PC-3 (cell line): ENCODE data around the gene S100A5. TPM values are rescaled to one million over a fixed set of nuclear protein-coding genes. Genes with fewer than 3 reads are reported as not detected.
"Not testable (repeated sequence)": the region's sequence is repeated elsewhere in the genome, so short reads cannot be mapped to it uniquely, and the experiment has no call there.

Experiments
- ATAC-seq: fragments of 200-7000 bp; cut with Tn5 transposase; 2 replicates; pipeline ENCODE4 v1.9.1; 2020; ENCODE audit warnings: mild to moderate bottlenecking, moderate library complexity
- BruUV-seq: library from RNA; stranded (reverse); fragments of 400-500 nt; replicated peaks from 2 replicates; lab custom pipeline; 2021; lab: Mats Ljungman, UMichigan
- CTCF ChIA-PET: fragments of 300-600 bp; sonication (Branson Sonifier 250); formaldehyde crosslinking; loops from one replicate; lab custom pipeline; 2022; ENCODE audit warnings: antibody characterized with exemption; lab: Charles Lee
- POLR2A ChIA-PET: fragments of 300-600 bp; sonication (Branson Sonifier 250); formaldehyde crosslinking; loops from one replicate; lab custom pipeline; 2022; ENCODE audit warnings: antibody characterized with exemption; ENCODE audit not compliant: unreplicated experiment; lab: Charles Lee
- DNase-seq: peaks from one replicate; pipeline ENCODE4 v3.0.0-alpha.2; 2015
- H2AFZ ChIP-seq: fragments of 300-600 bp; sonication (generic); 2 replicates; pipeline ENCODE4 v1.6.0; 2016; ENCODE audit warnings: antibody characterized with exemption, low read length
- H3F3A ChIP-seq: fragments of 300-600 bp; sonication (generic); one replicate; pipeline ENCODE4 v1.6.0; 2017; ENCODE audit warnings: antibody characterized with exemption, low read length, control low read depth, mild to moderate bottlenecking; ENCODE audit not compliant: unreplicated experiment
- H3K27ac ChIP-seq: fragments of 300-600 bp; sonication (generic); 2 replicates; pipeline ENCODE4 v1.5.1; 2016; ENCODE audit warnings: mild to moderate bottlenecking, low read length
- H3K27me3 ChIP-seq: fragments of 300-600 bp; sonication (generic); 2 replicates; pipeline ENCODE4 v1.6.1; 2016; ENCODE audit warnings: low read length, mixed read lengths
- H3K36me3 ChIP-seq: fragments of 300-600 bp; sonication (generic); 2 replicates; pipeline ENCODE4 v1.6.1; 2016; ENCODE audit warnings: low read depth, mixed run types, low read length, mixed read lengths
- H3K4me1 ChIP-seq: fragments of 300-600 bp; sonication (generic); 2 replicates; pipeline ENCODE4 v1.5.1; 2016; ENCODE audit warnings: low read length; ENCODE audit not compliant: insufficient read depth
- H3K4me2 ChIP-seq: fragments of 300-600 bp; sonication (generic); 2 replicates; pipeline ENCODE4 v1.6.0; 2016; ENCODE audit warnings: low read length
- H3K4me3 ChIP-seq: fragments of 300-600 bp; sonication (generic); 2 replicates; pipeline ENCODE4 v1.5.1; 2016; ENCODE audit warnings: mild to moderate bottlenecking, low read length, mixed read lengths
- H3K79me2 ChIP-seq: fragments of 300-600 bp; sonication (generic); 2 replicates; pipeline ENCODE4 v1.6.1; 2017; ENCODE audit warnings: low read length, mixed read lengths
- H3K9ac ChIP-seq: fragments of 300-600 bp; sonication (generic); 2 replicates; pipeline ENCODE4 v1.6.0; 2016; ENCODE audit warnings: mild to moderate bottlenecking, low read length
- H3K9me2 ChIP-seq: fragments of 300-600 bp; sonication (generic); replicated peaks from 2 replicates; pipeline ENCODE4 v1.6.1; 2016; ENCODE audit warnings: mixed run types, low read length, mixed read lengths
- H3K9me3 ChIP-seq: fragments of 300-600 bp; sonication (generic); 2 replicates; pipeline ENCODE4 v1.6.1; 2016; ENCODE audit warnings: low read length, mixed read lengths
- H4K20me1 ChIP-seq: fragments of 300-600 bp; sonication (generic); 2 replicates; pipeline ENCODE4 v1.6.1; 2016; ENCODE audit warnings: low read length, mixed read lengths
- EZH2 ChIP-seq: fragments of 300-600 bp; sonication (generic); IDR thresholded peaks from one replicate; pipeline ENCODE4 v1.6.1; 2017; ENCODE audit warnings: antibody characterized with exemption, mild to moderate bottlenecking, low read length; ENCODE audit not compliant: unreplicated experiment
- EZH2phosphoT487 ChIP-seq: fragments of 300-600 bp; sonication (generic); IDR thresholded peaks from 2 replicates; pipeline ENCODE4 v1.6.1; 2018; ENCODE audit warnings: mild to moderate bottlenecking, antibody characterized with exemption, low read length, borderline replicate concordance
- intact Hi-C: fragments of 100-400 bp; cut with micrococcal nuclease; formaldehyde crosslinking; loops from 2 replicates; pipeline ENCODE4 v1.9.0; 2023
- total RNA-seq: library from RNA; depleted of rRNA; stranded (reverse); fragments of >200 nt; gene quantifications from 2 replicates; pipeline ENCODE4 v1.2.3, GENCODE V29; 2014
- TF ChIP-seq, protein P1 (sequence below): fragments of 300-600 bp; sonication (generic); conservative IDR thresholded peaks from 2 replicates; pipeline ENCODE4 v1.5.1; 2017; ENCODE audit warnings: antibody characterized with exemption, low read depth, mild to moderate bottlenecking, low read length

S100A5 gene
- total RNA-seq, 1 experiment from 2014 or later, result 6.3 TPM

DNA sequence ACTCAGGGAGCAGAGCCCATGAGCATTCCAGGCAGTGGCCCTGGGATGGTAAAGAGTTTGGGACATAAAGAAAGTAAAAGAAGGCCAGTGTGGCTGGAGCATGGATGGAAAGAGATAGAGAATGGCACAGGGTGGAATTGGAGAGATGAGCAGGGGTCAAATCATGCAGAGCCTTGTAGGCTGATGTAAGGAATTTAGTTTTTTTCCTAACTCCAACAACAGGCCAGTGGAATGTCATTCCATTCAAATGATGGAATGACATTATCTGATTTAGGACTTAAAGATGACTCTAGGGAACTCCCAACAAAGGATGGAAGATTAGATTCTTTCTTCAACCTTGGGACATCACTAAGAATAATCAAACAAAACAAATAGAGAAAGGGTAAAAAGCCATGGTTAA, 37.8 kb upstream of the S100A5 start:
- no TSS peak for BruUV-seq
- no peaks in the 10 kb centered on the region for H3K79me2 ChIP-seq
- ATAC-seq (0 out of 2 replicates have a peak, but pooled peaks have one; percentile 18), DNase-seq (no peak)
- no peak overlapping the region for H3K4me2 ChIP-seq
- no peak for TF ChIP-seq EZH2phosphoT487
- no peak for TF ChIP-seq EZH2
- TF ChIP-seq, protein P1, sequence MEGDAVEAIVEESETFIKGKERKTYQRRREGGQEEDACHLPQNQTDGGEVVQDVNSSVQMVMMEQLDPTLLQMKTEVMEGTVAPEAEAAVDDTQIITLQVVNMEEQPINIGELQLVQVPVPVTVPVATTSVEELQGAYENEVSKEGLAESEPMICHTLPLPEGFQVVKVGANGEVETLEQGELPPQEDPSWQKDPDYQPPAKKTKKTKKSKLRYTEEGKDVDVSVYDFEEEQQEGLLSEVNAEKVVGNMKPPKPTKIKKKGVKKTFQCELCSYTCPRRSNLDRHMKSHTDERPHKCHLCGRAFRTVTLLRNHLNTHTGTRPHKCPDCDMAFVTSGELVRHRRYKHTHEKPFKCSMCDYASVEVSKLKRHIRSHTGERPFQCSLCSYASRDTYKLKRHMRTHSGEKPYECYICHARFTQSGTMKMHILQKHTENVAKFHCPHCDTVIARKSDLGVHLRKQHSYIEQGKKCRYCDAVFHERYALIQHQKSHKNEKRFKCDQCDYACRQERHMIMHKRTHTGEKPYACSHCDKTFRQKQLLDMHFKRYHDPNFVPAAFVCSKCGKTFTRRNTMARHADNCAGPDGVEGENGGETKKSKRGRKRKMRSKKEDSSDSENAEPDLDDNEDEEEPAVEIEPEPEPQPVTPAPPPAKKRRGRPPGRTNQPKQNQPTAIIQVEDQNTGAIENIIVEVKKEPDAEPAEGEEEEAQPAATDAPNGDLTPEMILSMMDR, result no peak
- no peak overlapping the region for H3K27ac ChIP-seq
- no peaks in the 10 kb centered on the region for H3F3A ChIP-seq
- no peaks in the 10 kb centered on the region for H3K36me3 ChIP-seq
- no peaks in the 10 kb centered on the region for H3K9me3 ChIP-seq
- H2AFZ ChIP-seq, result no peak overlapping the region
- H3K9ac ChIP-seq, result no peak overlapping the region
- no peaks in the 10 kb centered on the region for H3K27me3 ChIP-seq
- ChIA-PET CTCF (no interaction called here), POLR2A (no interaction called here)
- intact Hi-C loops, result no loop called here
- H3K4me3 ChIP-seq, result no peak overlapping the region
- no peaks in the 10 kb centered on the region for H3K9me2 ChIP-seq
- peaks cover 6% of the 10 kb centered on the region for H3K4me1 ChIP-seq
- H4K20me1 ChIP-seq, result no peaks in the 10 kb centered on the region

DNA sequence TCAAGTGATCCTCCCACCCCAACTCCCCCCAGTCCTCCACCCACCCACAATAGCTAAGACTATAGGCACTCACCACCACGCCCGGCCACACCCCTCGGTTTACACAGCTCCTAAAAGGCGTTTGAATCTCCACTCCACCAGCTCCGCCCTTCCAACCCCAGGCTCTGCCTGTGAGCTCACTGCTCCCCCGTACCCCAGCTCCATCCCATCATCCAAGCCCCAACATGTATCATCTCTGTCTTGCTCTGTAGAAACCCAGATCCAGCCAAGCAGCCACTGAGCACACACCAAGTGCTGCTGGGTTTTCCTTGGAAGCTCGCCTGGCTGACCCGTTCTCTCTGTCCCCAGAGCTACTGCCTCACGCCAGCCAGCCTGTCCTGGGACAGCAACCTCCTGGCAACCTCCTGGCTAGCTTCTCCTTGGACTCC, 36.9 kb upstream of the S100A5 start:
- Histone ChIP-seq H3K27ac (no peak overlapping the region), H3K4me1 (peaks cover 14% of the 10 kb centered on the region), H3K4me2 (no peak overlapping the region), H4K20me1 (no peaks in the 10 kb centered on the region), H3K9me2 (no peaks in the 10 kb centered on the region), H3K36me3 (no peaks in the 10 kb centered on the region), H3K9ac (no peak overlapping the region), H3K9me3 (no peaks in the 10 kb centered on the region), H3K27me3 (no peaks in the 10 kb centered on the region), H3K4me3 (no peak overlapping the region), H3F3A (no peaks in the 10 kb centered on the region), H3K79me2 (no peaks in the 10 kb centered on the region), H2AFZ (no peak overlapping the region)
- BruUV-seq, result no TSS peak
- ATAC-seq, result peak; percentile 16; the same call in 1 of the 2 replicates
- TF ChIP-seq EZH2, result no peak
- no peak for TF ChIP-seq EZH2phosphoT487
- TF ChIP-seq, protein P1, result no peak
- ChIA-PET CTCF (interaction anchor here (1.2 kb wide), 1 partner anchor 35 kb away, joined by 4 read pairs; the partner anchor contains the start of gene S100A16), POLR2A (interaction anchor here (0.6 to 0.8 kb wide), 2 partner anchors 35 to 47 kb away, joined by 4 read pairs; partner anchors contain the start of gene S100A16)
- DNase-seq, result no peak
- intact Hi-C loops, result no loop called here

DNA sequence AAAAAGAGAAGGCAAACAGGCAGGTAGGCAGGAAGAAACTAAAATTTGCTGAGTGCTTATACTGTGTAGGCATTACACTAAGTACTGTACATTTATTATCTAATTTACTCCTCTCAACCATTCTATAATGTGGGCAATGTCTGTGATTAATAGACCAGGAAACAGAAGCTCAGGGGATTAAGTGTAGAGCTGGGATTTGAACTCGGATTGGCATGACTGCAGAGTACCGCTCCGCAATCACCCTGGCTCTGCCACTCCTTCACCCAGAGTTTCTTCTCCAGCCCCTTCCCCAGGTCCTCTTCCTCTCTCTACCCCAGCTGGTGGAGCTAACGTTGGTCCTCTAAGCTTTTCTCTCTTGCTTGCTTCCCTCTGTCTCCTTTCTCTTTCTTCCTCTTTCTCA, 36.4 kb upstream of the S100A5 start:
- ChIA-PET CTCF (interaction anchor here (1.2 kb wide), 1 partner anchor 35 kb away, joined by 4 read pairs; the partner anchor contains the start of gene S100A16), POLR2A (interaction anchor here (0.6 to 0.8 kb wide), 2 partner anchors 36 to 46 kb away, joined by 4 read pairs; partner anchors contain the start of gene S100A16)
- no peaks in the 10 kb centered on the region for H3F3A ChIP-seq
- H4K20me1 ChIP-seq, result no peaks in the 10 kb centered on the region
- no peaks in the 10 kb centered on the region for H3K36me3 ChIP-seq
- TF ChIP-seq, protein P1, result no peak
- TF ChIP-seq EZH2phosphoT487 (no peak), EZH2 (no peak)
- no peaks in the 10 kb centered on the region for H3K9me2 ChIP-seq
- H3K4me2 ChIP-seq, result no peak overlapping the region
- DNase-seq (no peak), ATAC-seq (no peak)
- peaks cover 19% of the 10 kb centered on the region for H3K4me1 ChIP-seq
- no TSS peak for BruUV-seq
- H3K79me2 ChIP-seq, result no peaks in the 10 kb centered on the region
- H3K4me3 ChIP-seq, result no peak overlapping the region
- no peaks in the 10 kb centered on the region for H3K27me3 ChIP-seq
- H3K27ac ChIP-seq, result no peak overlapping the region
- H3K9ac ChIP-seq, result no peak overlapping the region
- H2AFZ ChIP-seq, result no peak overlapping the region
- intact Hi-C loops, result no loop called here
- no peaks in the 10 kb centered on the region for H3K9me3 ChIP-seq

DNA sequence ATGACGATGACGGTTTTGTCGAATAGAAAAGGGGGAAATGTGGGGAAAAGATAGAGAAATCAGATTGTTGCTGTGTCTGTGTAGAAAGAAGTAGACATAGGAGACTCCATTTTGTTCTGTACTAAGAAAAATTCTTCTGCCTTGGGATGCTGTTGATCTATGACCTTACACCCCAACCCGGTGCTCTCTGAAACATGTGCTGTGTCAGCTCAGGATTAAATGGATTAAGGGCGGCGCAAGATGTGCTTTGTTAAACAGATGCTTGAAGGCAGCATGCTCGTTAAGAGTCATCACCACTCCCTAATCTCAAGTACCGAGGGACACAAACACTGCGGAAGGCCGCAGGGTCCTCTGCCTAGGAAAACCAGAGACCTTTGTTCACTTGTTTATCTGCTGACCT, 34.8 kb upstream of the S100A5 start:
- H3K4me2 ChIP-seq, DNase-seq, H4K20me1 ChIP-seq, BruUV-seq, H3K4me3 ChIP-seq, POLR2A ChIA-PET, H3F3A ChIP-seq, H3K9me3 ChIP-seq, H2AFZ ChIP-seq, H3K27ac ChIP-seq, H3K9me2 ChIP-seq, H3K9ac ChIP-seq, intact Hi-C loops, CTCF ChIA-PET, ATAC-seq, H3K79me2 ChIP-seq, H3K27me3 ChIP-seq, H3K36me3 ChIP-seq: not testable (repeated sequence)
- H3K4me1 ChIP-seq, result peaks cover 24% of the 10 kb centered on the region
